IPS DF 4.7 (cell line): ENCODE data around the gene SELENOP.
"Not testable (repeated sequence)": the region's sequence is repeated elsewhere in the genome, so short reads cannot be mapped to it uniquely, and the experiment has no call there.

ENCODE experiments used
- DNase-seq: peaks from one replicate; pipeline ENCODE4 v3.0.0-alpha.2; 2013; ENCODE audit warnings: low spot score; ENCODE audit errors: extremely low read depth

Gene SELENOP

DNA sequence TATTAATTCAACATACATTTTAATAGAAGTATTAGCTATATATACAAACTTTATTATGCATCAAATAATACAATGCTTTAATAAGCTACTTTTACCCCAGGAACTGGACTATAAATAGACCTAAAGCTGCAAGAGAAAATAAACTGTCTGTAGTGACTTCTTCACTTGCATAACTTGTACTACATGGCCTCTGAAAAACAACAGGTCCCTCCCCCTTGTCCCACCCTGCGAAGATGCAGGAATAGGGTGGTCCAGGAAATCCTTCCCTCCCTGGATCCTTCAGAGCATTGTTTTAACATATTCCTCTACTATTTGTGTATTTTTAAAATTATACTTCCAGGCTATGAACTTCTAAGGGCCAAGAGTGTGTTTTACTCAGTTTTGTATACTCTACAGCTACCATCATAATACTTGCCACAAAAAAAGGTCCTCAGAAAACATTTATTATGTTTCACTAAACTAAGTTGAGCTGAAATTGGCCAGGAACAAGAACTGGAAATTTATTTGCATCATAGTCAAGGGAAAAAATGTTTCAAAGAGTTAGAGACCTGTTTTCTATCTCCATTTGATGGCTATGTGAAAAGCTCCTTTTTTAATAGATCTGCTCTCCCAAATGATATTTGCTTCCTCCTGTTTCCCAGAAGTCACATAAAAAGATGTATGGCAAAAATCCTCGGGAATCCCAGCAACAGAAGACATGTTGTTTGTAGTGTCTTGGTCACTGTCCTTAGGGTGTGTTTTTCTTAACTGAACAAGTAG, 15.2 kb upstream of the SELENOP start:
- DNase-seq = no peak

GRCh38 chr5:42825422-42826148, 13.9 kb upstream of the SELENOP start:
- DNase-seq = no peak

GRCh38 chr5:42824347-42824976, 12.8 kb upstream of the SELENOP start:
- no peak for DNase-seq

DNA sequence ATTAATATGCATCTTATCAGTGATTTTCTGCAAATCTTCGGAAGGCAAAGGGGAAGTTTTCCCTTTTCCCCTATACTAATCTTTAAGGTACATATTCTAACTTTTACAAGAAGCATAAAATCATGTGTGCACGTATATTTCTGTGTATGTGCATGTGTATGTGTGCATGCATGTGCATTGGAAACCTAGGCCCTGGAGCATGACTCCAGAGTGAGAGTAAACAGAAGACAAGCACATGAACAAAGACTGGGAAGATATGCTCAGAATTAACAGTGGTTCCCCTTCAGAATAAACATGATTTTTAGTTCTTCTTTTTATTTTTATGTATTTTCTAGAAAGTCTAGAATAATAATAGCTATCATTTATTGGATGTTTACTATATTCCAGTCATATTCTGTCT, 10.9 kb upstream of the SELENOP start:
- no peak for DNase-seq

- DNase-seq = no peak
These were observed 8.1 kb upstream of the SELENOP start for GRCh38 chr5:42819745-42820144.

GRCh38 chr5:42816546-42816945, 4.9 kb upstream of the SELENOP start:
- not testable (repeated sequence) for DNase-seq

- DNase-seq = peak; percentile 41
These were observed 1.8 kb upstream of the SELENOP start for GRCh38 chr5:42813533-42813932.

- no peak for DNase-seq
These were observed 928 bp upstream of the SELENOP start for GRCh38 chr5:42812620-42813019.

GRCh38 chr5:42810834-42811590, 680 bp downstream of the SELENOP start:
- DNase-seq = no peak

DNA sequence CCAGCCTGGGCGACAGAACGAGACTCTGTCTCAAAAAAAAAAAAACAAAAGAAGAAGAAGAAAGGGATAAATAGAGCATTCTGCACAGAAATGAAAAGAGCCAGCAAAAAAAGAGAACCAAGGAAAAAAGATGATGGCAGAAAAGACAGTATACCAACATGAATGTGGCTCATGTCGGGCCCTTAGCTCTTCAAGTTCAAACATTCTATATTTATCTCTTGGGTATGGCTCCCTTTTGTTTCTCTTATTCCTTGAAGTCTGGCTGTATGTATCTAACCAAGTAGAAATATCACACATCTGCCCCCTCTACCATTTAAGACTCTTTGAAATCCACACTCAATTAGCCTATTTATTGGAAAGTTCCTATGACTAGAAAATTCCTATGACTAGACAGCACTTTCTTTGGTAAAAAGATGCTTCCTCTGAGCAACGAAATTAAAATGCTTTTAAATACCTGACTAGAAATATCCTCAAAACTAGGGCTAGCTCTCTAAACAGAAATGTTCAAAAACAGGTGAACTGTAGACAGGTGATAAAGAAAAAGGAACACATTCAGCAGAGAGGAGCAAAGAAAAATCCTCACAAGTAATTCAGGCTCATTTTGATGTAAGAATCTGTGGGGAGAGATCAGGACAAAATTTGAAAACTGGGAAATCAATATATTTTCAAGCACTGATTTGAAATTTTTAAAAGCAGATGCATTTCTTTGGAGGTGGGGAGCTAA, 2.6 kb downstream of the SELENOP start:
- DNase-seq = no peak

DNA sequence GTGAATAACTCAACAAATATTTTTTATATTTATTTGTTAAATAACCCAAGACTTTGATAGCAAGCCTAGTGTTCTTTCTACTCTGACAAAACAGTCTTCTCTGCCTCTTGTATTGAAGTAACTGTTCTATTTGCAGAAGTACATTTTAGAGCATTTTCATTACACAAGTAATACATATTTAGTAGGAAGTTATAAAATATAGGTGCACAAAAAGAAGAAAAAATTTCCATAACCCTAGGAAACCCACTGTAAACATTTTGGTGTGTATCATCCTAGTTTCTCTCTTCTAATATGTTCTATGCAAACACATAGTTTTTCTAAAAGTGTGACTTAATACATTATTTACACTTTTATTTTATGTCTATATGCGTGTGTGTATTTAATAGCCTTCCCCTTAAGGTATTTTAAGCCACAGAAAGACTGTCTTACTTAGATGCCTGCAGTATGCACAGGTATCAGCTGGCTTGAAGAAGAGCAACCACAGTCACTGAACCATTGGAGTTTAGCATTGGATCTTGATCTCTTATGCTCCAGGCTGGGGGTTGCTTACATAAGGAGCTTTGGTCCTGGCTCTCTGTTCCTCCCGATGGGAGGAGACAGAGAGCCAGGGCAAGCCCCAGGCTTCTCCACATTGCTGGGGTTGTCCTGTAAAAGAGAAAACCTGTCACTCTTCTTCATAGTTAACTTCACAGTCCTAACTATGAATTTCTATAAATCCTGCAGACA, 3.8 kb downstream of the SELENOP start:
- DNase-seq = no peak

DNA sequence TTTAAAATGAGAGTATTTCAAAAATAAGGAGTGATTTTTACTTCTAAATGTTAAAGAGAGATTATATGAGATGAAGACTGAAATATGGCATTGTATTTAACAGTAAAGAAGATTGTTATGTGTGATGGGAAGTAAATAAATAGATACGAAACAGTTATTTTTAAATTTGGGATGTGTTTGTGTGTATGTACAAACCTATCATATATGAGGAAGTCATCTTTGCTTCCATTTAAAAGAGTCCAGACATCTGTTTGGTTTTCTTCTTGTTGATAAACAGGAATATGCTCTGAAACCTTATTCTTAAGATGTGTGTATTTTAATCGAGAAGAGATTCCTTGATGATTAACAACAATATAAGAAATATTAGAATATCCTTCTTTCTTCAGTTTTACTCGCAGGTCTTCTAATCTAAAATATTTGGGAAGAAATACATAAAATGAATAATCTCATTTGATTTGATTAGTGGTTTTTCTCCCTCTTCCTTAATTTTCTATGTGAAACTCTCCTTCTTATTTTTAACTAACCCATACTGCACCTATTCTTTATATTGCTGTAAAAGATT, 4.9 kb downstream of the SELENOP start:
- no peak for DNase-seq

DNA sequence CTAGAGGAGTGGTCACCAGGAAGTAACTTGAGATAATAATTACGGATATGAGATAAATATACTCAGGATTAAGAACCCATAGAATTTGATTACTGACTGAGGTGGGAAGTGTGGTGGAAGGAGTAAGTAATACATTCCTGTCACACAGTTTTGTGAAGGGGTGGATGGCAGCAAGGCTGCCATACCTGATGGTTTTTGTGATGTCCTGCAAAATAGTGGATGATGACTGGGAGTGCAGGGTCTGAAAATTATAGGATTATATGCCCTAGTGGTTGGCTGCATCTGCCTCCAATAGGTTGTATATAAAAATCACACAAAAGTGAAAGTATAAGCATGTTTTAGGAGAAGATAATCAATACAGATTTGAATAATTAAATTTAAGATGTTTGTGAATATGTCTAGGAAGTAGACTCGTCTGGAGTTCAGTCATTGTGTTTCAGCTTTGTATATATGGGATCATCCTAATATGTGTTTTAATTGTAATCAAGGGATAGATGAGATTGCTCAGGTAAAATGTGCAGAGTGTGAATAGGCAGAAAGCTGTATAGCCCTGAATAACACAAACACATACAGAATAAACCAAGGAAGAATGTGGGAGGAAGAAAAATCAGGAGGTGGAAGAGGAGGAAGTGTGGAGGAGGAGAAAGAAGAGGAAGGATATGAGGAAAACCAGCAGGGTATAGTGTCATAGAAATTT, 5.5 kb downstream of the SELENOP start:
- no peak for DNase-seq

- DNase-seq = no peak
These were observed 6.9 kb downstream of the SELENOP start for GRCh38 chr5:42804717-42805339.

DNA sequence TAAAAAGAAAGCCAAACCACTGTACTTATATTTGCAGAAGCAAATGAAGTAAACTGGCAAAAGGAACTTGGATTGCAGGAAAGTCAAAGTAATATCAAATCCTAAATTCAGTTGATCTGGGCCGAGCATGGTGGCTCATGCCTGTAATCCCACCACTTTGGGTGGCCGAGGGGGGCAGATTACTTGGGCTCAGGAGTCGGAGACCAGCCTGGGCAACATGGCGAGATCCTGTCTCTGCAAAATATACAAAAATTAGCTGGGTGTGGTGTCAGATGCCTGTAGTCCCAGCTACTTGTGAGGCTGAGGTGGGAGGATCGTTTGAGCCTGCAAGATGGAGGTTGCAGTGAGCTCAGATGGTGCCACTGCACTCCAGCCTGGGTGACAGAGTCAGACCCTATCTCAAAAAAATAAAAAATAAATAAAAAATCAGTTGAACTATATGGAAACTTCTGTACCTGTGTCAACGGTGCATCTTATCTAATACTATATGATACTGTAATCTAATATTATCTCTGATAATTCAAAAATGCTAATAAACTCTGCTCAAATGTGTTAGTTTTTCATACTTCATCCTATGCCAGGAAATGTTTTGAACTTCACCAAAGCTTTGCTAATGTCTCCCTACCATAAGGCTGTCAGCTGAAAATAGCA, 10.1 kb downstream of the SELENOP start:
- no peak for DNase-seq

GRCh38 chr5:42800748-42801330, 10.9 kb downstream of the SELENOP start:
- DNase-seq = no peak

DNA sequence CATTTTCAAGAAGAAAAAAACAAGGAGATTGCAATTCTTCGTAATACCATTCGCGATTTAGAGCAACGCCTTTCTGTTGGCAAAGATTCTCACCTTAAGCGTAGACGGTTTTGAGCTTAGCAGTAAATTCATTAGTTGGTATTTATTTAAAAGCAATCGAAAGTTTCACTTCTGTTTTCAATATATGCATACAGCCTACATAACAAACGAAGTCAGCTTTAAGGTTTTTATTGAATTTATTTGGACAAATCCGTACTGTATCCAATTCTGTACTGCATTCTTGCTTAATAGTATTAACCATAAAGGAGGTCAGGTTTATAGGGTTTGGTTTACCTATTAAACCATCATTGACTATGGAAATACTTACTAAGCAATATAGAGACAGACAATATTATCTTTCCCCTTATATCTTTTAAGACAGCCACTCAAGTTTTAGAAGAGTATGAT, 12.0 kb downstream of the SELENOP start:
- DNase-seq = no peak

- no peak for DNase-seq
These were observed 12.5 kb downstream of the SELENOP start for GRCh38 chr5:42799241-42799608.
